ENCODE measurements around the gene IFT43.

The IFT43 gene

GRCh38 chr14:76015191-76015590 is 29.6 kb downstream of the IFT43 start:
- DNase-seq (ENCODE audit: low spot score), result no peak

- DNase-seq (ENCODE audit: low spot score), result no peak
Measured at GRCh38 chr14:76015668-76016067, 30.1 kb downstream of the IFT43 start.

- no peak for DNase-seq (ENCODE audit: low spot score)
Measured at GRCh38 chr14:76019676-76020075, 34.1 kb downstream of the IFT43 start.

GRCh38 chr14:76022991-76023390 is 37.4 kb downstream of the IFT43 start:
- DNase-seq (ENCODE audit: low spot score), result no peak

DNA sequence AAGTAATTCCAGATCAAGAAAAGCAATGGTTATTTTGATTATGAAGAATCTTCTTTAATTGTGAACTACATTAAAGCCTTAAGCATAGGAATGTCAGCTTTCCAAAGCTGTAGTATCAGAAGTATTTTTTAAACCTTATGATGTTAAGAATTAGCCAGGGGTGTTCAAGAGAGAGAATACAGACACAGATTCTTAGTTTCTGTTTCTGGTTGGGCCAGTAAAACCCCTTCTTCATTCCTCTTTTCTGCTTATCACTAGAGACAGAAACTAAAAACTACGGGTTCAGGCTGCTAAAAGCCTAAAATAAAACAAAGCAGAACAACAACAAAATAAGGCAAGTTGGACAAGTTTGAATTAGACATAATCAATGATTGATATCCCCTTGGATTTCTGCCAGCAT is 38.2 kb downstream of the IFT43 start:
- DNase-seq (ENCODE audit: low spot score), result no peak

DNA sequence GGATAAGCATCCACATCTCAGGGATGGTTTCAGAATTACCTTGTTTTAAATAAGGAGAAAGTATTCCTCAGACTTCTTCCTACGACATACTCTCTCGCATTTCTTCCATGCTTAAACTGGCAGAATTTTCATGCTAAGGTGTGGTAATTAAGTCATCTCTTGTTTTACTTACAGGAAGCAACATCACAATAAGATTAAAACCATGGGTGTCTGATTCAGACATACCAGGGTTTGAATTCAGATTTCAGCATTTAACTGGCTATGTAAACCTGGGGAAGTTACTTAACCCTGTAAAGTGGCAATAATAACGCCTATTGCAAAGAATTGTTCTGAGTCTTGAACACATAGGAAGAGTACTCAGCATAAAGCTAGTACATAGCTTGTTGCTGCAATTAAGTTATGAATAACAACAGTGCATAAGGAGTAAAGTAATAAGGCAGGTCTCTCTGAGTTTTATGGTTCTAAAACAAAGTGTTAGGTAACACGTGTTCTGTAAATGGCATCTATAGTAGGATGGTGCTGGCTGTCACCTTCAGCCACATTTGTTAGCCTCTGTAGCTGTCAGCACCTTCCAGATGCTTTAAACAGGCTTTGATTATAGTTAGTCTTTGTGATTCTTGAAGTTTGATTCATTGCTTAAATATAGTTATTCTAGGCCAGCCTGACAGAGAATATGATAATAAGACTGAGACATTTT is 38.8 kb downstream of the IFT43 start:
- no peak for DNase-seq (ENCODE audit: low spot score)

- no peak for DNase-seq (ENCODE audit: low spot score)
Measured at GRCh38 chr14:76034566-76034965, 49.0 kb downstream of the IFT43 start.

GRCh38 chr14:76040704-76041103 is 55.1 kb downstream of the IFT43 start:
- DNase-seq (ENCODE audit: low spot score), result no peak

DNA sequence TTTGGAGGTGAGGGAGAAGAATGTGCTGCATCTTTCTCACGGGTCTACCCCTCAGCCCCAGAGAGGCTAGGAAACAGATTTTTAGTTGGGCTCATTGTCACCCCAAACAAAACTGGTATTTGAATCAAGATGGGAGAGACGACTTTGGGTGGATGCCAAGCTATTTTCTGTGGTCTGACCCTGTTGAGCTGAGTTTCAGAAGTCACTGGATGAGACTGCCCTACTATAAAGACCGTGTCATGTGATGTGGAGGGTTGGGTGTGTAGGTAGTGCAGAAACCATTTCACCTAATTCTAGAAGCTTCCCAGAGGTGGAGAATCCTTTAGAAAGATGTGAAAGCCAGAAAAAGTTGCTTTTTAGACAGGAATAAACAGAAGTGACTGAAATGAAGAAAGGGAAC is 60.2 kb downstream of the IFT43 start:
- DNase-seq (ENCODE audit: low spot score), result no peak

GRCh38 chr14:76050250-76050649 is 64.7 kb downstream of the IFT43 start:
- DNase-seq (ENCODE audit: low spot score), result no peak

DNA sequence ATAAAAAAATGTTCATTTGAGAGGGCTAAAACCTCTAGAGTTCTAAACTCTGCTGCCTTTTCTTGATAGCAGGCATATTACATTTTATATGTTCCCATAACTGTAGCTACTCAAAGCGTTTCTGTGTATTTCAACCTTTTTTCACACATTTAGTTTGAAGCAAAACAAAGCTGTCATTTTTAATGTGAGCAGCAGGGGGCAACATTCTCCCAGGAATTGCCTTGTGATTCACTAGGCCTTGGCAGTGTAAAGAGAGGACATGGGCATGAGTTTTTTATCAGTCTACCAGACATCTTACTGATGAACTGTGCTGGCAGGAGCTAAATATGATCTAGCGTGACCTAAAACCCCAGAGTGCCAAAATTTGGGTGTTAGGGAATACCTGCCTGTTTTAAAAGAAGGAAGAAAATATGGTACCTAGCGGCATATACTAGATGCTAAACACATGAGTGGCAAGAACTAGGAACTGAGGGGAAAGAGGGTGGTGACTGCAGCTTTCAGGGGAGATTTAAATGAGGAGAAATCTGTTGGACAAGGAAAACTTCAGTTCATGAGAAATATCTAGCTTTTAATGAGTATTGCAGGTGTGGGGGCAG is 65.3 kb downstream of the IFT43 start:
- DNase-seq (ENCODE audit: low spot score), result peak; percentile 62

DNA sequence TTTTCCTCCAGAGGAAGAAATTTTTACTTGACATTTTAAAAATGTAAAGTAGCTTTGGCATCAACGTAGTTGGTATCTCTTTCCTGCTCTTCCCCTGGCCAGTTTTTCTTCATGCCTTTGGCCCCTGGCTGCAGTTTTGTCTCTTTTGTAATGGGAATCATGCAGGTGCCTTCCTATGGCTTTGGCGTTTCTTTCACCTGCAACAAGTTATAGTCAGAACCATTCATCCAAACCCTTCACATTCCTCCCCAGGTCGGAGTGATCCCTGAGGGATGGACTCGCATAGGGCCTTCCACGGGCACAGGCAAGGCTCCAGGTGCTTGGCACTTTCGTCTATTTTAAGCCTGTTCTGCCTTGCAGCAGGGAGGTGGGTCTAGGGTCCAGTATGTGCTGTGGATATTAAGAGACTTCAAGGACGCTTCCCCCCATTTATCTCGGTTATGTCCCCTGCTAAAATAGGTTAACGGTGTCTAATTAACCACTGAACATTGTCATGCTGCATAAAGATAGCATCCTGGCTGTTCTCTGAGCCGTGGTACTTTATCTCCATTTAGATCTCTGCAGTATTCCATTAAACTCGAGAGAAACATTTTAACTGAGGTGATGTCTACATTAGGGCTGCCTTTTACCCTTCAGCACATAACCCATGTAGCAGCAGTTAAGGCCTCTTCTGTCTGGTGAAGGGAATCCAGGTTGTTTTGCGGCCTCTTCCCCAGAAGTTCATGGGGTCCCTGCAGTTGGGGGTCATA is 66.3 kb downstream of the IFT43 start:
- no peak for DNase-seq (ENCODE audit: low spot score)

- no peak for DNase-seq (ENCODE audit: low spot score)
Measured at GRCh38 chr14:76053572-76054355, 68.2 kb downstream of the IFT43 start.

DNA sequence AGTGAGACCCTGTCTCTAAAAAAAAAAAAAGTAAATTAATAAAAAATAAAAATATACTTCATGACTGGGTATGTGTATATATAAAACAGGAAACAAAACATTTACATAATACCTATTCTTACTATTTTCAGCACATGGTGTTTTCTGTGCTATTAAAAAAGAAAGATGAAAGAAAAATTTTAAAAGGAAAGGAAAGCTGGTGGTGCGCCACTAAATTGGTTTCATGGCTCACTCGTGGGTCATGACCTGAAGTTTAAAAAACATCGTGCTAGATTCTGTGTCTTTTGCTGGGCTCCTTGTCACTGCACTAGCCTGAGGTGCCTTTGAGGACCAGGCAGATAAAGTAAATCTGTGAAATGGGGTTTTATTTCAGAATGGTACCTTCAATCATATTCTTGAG is 69.8 kb downstream of the IFT43 start:
- no peak for DNase-seq (ENCODE audit: low spot score)

DNA sequence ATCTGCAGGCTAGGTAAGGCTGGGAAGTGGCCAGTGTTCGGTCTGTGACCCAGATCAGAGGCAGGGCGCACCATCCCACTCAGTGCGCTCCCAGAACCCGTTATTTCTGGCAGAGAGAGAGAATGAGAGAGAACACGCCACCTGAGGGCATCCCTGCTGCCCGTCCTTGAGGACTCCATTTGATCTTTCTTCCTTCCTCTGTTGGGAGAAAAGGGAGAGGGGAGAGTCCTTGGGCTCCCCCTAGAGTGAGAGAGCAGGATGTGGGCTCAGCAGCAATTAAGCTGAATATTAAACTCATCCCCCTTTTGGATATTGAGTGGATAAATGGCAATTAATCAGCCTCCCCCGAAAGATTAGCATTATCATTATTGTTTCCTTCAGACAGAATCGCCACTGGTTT is 70.6 kb downstream of the IFT43 start:
- DNase-seq (ENCODE audit: low spot score), result no peak

GRCh38 chr14:76057914-76058313 is 72.4 kb downstream of the IFT43 start:
- no peak for DNase-seq (ENCODE audit: low spot score)

GRCh38 chr14:76063327-76063726 is 77.8 kb downstream of the IFT43 start:
- no peak for DNase-seq (ENCODE audit: low spot score)

DNA sequence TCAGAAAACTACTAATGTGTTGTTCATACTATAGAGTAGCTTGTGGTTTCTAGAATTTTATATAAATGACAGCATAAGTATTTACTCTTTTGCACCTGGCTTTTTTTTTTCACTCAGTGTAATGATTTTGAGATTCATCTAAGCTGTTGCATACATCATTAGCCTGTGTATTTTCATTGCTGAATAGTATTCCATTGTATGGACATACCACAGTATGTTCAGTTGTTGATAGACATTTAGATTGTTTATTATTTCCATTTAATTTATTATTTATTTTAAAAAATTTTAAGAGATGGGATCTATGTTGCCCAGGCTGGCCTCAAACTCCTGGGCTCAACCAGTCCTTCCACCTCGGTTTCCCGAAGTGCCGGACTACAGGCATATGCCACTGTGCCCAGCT is 80.0 kb downstream of the IFT43 start:
- no peak for DNase-seq (ENCODE audit: low spot score)

- no peak for DNase-seq (ENCODE audit: low spot score)
Measured at GRCh38 chr14:76067536-76067935, 82.0 kb downstream of the IFT43 start.

GRCh38 chr14:76073717-76074116 is 88.2 kb downstream of the IFT43 start:
- DNase-seq (ENCODE audit: low spot score), result no peak

DNA sequence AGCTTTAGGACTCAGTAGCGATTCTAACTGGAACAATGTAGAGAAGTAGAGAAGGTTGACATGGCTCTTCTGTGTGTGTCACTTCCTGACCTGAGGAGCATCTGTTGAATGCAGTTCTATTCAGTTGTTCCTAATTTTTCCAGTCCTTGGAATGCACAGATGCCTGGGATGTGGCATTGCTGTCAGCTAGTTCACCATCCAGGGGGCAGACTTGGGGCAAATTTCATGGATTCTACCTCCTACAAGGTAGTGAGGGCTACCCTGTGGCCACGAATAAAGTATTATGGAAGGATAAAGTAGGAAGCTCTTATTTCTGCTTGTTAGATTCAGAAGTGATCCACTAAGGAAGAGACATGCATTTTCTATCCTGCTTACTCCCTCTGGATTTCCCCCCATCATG is 91.8 kb downstream of the IFT43 start:
- DNase-seq (ENCODE audit: low spot score), result no peak

DNA sequence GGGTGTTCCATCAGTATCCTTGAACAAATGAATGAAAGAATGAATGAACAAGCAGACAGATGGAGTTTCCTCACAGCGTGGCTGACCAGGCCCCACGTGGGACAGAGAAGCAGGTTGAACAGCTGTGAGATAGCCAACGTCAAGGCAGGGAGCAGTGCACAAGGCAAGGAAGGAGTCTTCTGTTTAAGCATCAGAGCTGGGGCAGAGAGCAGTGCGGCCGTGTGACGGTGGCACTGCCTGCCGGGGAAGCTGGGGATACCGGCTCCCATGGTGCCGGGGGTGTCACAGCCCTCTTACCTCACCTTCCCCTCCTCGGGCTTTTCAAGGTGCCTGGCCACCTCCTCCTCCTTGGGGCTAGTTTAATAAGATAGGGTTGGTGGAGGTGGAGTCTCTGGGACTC is 92.9 kb downstream of the IFT43 start:
- no peak for DNase-seq (ENCODE audit: low spot score)

GRCh38 chr14:76080025-76080424 is 94.5 kb downstream of the IFT43 start:
- DNase-seq (ENCODE audit: low spot score), result no peak

All from activated CD4-positive, alpha-beta T cell treated with anti-CD3 and anti-CD28 coated beads, Interleukin-2, Interleukin-4, amounts not matched to agents 100 ng/mL and 50 ng/mL, durations not matched to agents 16 hours and 8 hours (primary cell).